Neural progenitor cell (in vitro differentiated cells): ENCODE measurements around the gene PSD2. TPM values are rescaled to one million over a fixed set of nuclear protein-coding genes. Genes with fewer than 3 reads are reported as not detected.

Experiments
- DNase-seq: peaks from one replicate; pipeline ENCODE4 v3.0.0-alpha.2; 2016; ENCODE audit warnings: low spot score
- H2AFZ ChIP-seq: fragments of 200-600 bp; sonication (generic); replicated peaks from 2 replicates; pipeline ENCODE4 v1.6.1; 2016; ENCODE audit warnings: antibody characterized with exemption
- H3F3A ChIP-seq: fragments of 200-600 bp; sonication (generic); 2 replicates; pipeline ENCODE4 v1.6.1; 2016; ENCODE audit warnings: antibody characterized with exemption, low read depth
- H3K27ac ChIP-seq: fragments of 200-600 bp; sonication (generic); 2 replicates; pipeline ENCODE4 v1.5.1; 2016; ENCODE audit warnings: mild to moderate bottlenecking
- H3K27me3 ChIP-seq: fragments of 200-600 bp; sonication (generic); 2 replicates; pipeline ENCODE4 v1.6.1; 2016; ENCODE audit warnings: mild to moderate bottlenecking, moderate library complexity
- H3K36me3 ChIP-seq: fragments of 200-600 bp; sonication (generic); 2 replicates; pipeline ENCODE4 v1.5.1; 2016
- H3K4me1 ChIP-seq: fragments of 200-600 bp; sonication (generic); 2 replicates; pipeline ENCODE4 v1.6.1; 2016; ENCODE audit warnings: mixed run types
- H3K4me2 ChIP-seq: fragments of 200-600 bp; sonication (generic); 2 replicates; pipeline ENCODE4 v1.6.1; 2016
- H3K4me3 ChIP-seq: fragments of 200-600 bp; sonication (generic); 2 replicates; pipeline ENCODE4 v1.5.1; 2016
- H3K79me2 ChIP-seq: fragments of 200-600 bp; sonication (generic); 2 replicates; pipeline ENCODE4 v1.6.1; 2016; ENCODE audit warnings: low read depth
- H3K9ac ChIP-seq: fragments of 200-600 bp; sonication (generic); 2 replicates; pipeline ENCODE4 v1.6.1; 2016
- H3K9me3 ChIP-seq: fragments of 200-600 bp; sonication (generic); 2 replicates; pipeline ENCODE4 v1.5.1; 2016; ENCODE audit warnings: low read depth
- H4K20me1 ChIP-seq: fragments of 200-600 bp; sonication (generic); 2 replicates; pipeline ENCODE4 v1.6.1; 2016; ENCODE audit warnings: low read depth
- H3K27ac Mint-ChIP-seq: 3 replicates; pipeline ENCODE4 v1.8.0; 2021; ENCODE audit warnings: mixed read lengths
- H3K27me3 Mint-ChIP-seq: 2 replicates; pipeline ENCODE4 v1.8.0; 2022; ENCODE audit warnings: low read depth, mild to moderate bottlenecking, inconsistent platforms, moderate library complexity, mixed read lengths; ENCODE audit not compliant: insufficient read depth
- H3K36me3 Mint-ChIP-seq: 3 replicates; pipeline ENCODE4 v1.8.0; 2021; ENCODE audit warnings: mixed read lengths
- H3K4me1 Mint-ChIP-seq: 3 replicates; pipeline ENCODE4 v1.8.0; 2021; ENCODE audit warnings: mixed read lengths
- H3K4me3 Mint-ChIP-seq: 3 replicates; pipeline ENCODE4 v1.8.0; 2021; ENCODE audit warnings: mild to moderate bottlenecking, moderate library complexity, mixed read lengths
- H3K9me3 Mint-ChIP-seq: 3 replicates; pipeline ENCODE4 v1.8.0; 2020; ENCODE audit warnings: mixed read lengths
- CTCF ChIP-seq: fragments of 200-600 bp; sonication (generic); IDR thresholded peaks from 2 replicates; pipeline ENCODE4 v1.5.1; 2017; ENCODE audit warnings: antibody characterized with exemption, mild to moderate bottlenecking
- EZH2 ChIP-seq: fragments of 200-600 bp; sonication (generic); IDR thresholded peaks from 2 replicates; pipeline ENCODE4 v1.6.1; 2017; ENCODE audit warnings: antibody characterized with exemption, mild to moderate bottlenecking, moderate library complexity
- EZH2phosphoT487 ChIP-seq: fragments of 200-600 bp; sonication (generic); IDR thresholded peaks from 2 replicates; pipeline ENCODE4 v1.6.1; 2017; ENCODE audit warnings: antibody characterized with exemption
- total RNA-seq: library from RNA; depleted of rRNA; stranded (reverse); fragments of >200 nt; gene quantifications from 2 replicates; pipeline ENCODE4 v1.2.3, GENCODE V29; 2015; ENCODE audit warnings: low replicate concordance

PSD2 gene
- total RNA-seq, 1 donor from 2014 or later = 0.09 TPM

- Mint-ChIP-seq H3K4me3 (peak overlapping the region; percentile 69), H3K27me3 (peaks cover 42% of the 10 kb centered on the region), H3K9me3 (no peaks in the 10 kb centered on the region), H3K4me1 (peaks cover 10% of the 10 kb centered on the region), H3K27ac (peak overlapping the region; percentile 44), H3K36me3 (no peaks in the 10 kb centered on the region)
- Histone ChIP-seq H2AFZ (no peak overlapping the region), H3K9me3 (no peaks in the 10 kb centered on the region), H4K20me1 (peaks cover 4% of the 10 kb centered on the region), H3K9ac (no peak overlapping the region), H3K4me2 (no peak overlapping the region), H3K36me3 (no peaks in the 10 kb centered on the region), H3F3A (no peaks in the 10 kb centered on the region), H3K79me2 (no peaks in the 10 kb centered on the region), H3K4me3 (no peak overlapping the region), H3K27me3 (peaks cover 100% of the 10 kb centered on the region), H3K4me1 (peaks cover 7% of the 10 kb centered on the region), H3K27ac (no peak overlapping the region)
- no peak for DNase-seq
- no peak for TF ChIP-seq EZH2
- TF ChIP-seq CTCF = no peak
- TF ChIP-seq EZH2phosphoT487 = no peak
Measured at GRCh38 chr5:139789116-139789844, 6.3 kb upstream of the PSD2 start.

- Histone ChIP-seq H3K27me3 (peaks cover 100% of the 10 kb centered on the region), H3F3A (no peaks in the 10 kb centered on the region), H3K4me2 (no peak overlapping the region), H3K36me3 (no peaks in the 10 kb centered on the region), H3K9ac (no peak overlapping the region), H3K4me3 (no peak overlapping the region), H3K27ac (no peak overlapping the region), H2AFZ (no peak overlapping the region), H3K4me1 (peaks cover 7% of the 10 kb centered on the region), H4K20me1 (peaks cover 8% of the 10 kb centered on the region), H3K79me2 (no peaks in the 10 kb centered on the region), H3K9me3 (no peaks in the 10 kb centered on the region)
- Mint-ChIP-seq H3K9me3 (no peaks in the 10 kb centered on the region), H3K27me3 (peaks cover 48% of the 10 kb centered on the region), H3K27ac (no peak overlapping the region), H3K36me3 (no peaks in the 10 kb centered on the region), H3K4me3 (no peak overlapping the region), H3K4me1 (peaks cover 12% of the 10 kb centered on the region)
- DNase-seq = no peak
- TF ChIP-seq EZH2 = no peak
- no peak for TF ChIP-seq CTCF
- no peak for TF ChIP-seq EZH2phosphoT487
Measured at GRCh38 chr5:139789845-139790189, 5.8 kb upstream of the PSD2 start.

- H4K20me1 ChIP-seq = peaks cover 27% of the 10 kb centered on the region
- Mint-ChIP-seq H3K4me1 (peaks cover 15% of the 10 kb centered on the region), H3K27me3 (peaks cover 55% of the 10 kb centered on the region), H3K4me3 (no peak overlapping the region), H3K27ac (no peak overlapping the region), H3K36me3 (no peaks in the 10 kb centered on the region), H3K9me3 (no peaks in the 10 kb centered on the region)
- H3K4me1 ChIP-seq = peaks cover 20% of the 10 kb centered on the region
- H2AFZ ChIP-seq = no peak overlapping the region
- no peaks in the 10 kb centered on the region for H3K36me3 ChIP-seq
- H3K9me3 ChIP-seq = no peaks in the 10 kb centered on the region
- no peak overlapping the region for H3K4me3 ChIP-seq
- TF ChIP-seq EZH2phosphoT487 (no peak), CTCF (no peak), EZH2 (no peak)
- H3K27me3 ChIP-seq = peaks cover 100% of the 10 kb centered on the region
- no peaks in the 10 kb centered on the region for H3K79me2 ChIP-seq
- H3K9ac ChIP-seq = no peak overlapping the region
- no peak overlapping the region for H3K27ac ChIP-seq
- DNase-seq = no peak
- H3F3A ChIP-seq = peaks cover 7% of the 10 kb centered on the region
- no peak overlapping the region for H3K4me2 ChIP-seq
Measured at GRCh38 chr5:139792218-139792617, 3.4 kb upstream of the PSD2 start.
